HG02938 (cell line): ENCODE data around the gene TUBB8B.
"Not testable (repeated sequence)": the region's sequence is repeated elsewhere in the genome, so short reads cannot be mapped to it uniquely, and the experiment has no call there.

ENCODE experiments used
- ATAC-seq: cut with Tn5 transposase; IDR thresholded peaks from one replicate; pipeline ENCODE4 v1.9.1; 2021; ENCODE audit warnings: mild to moderate bottlenecking, moderate library complexity; ENCODE audit not compliant: unreplicated experiment

Gene TUBB8B

DNA sequence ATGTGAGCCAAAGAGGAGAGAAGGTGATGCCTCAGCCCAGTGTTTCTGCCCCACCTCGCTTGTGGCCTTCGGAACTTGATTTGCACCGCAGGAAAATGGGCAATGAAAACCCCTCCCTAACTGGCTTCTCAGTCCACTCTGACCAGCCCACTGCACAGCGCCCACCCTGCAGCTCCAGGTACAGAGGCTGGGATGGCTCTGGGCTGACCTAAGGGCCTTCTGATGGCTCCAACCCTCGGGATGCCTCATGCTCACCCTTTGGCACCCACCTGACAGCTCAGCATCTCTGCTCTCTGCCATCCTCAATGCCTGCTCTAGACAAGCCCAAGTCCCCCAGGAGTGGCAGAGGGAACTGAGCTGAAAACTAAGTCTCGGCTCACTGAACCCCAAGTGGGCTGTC is 36.2 kb downstream of the TUBB8B start:
- not testable (repeated sequence) for ATAC-seq

DNA sequence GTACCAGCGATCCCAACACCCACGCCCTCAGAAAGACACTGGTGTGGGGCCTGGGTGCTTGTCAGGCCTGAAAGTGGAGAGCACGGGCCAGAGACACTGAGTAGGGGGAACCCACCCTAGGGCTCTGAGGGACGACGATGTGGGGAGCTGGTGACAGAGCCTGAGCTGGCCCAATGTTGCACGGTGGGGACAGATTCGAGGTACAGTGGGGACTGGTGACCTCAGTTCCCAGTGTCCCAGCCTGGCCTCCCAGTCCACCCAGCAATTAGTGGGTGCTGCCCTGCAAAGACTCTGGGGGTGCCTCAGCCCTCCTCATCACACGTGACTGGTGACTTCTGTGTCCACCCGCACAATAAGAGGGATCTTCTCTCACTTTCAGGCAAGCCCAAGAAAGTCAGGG is 36.6 kb downstream of the TUBB8B start:
- not testable (repeated sequence) for ATAC-seq

- not testable (repeated sequence) for ATAC-seq
Observed at GRCh38 chr18:11383-12274, 37.8 kb downstream of the TUBB8B start.

DNA sequence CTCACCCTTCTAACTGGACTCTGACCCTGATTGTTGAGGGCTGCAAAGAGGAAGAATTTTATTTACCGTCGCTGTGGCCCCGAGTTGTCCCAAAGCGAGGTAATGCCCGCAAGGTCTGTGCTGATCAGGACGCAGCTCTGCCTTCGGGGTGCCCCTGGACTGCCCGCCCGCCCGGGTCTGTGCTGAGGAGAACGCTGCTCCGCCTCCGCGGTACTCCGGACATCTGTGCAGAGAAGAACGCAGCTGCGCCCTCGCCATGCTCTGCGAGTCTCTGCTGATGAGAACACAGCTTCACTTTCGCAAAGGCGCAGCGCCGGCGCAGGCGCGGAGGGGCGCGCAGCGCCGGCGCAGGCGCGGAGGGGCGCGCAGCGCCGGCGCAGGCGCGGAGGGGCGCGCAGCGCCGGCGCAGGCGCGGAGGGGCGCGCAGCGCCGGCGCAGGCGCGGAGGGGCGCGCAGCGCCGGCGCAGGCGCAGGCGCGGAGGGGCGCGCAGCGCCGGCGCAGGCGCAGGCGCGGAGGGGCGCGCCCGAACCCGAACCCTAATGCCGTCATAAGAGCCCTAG is 38.7 kb downstream of the TUBB8B start:
- not testable (repeated sequence) for ATAC-seq

DNA sequence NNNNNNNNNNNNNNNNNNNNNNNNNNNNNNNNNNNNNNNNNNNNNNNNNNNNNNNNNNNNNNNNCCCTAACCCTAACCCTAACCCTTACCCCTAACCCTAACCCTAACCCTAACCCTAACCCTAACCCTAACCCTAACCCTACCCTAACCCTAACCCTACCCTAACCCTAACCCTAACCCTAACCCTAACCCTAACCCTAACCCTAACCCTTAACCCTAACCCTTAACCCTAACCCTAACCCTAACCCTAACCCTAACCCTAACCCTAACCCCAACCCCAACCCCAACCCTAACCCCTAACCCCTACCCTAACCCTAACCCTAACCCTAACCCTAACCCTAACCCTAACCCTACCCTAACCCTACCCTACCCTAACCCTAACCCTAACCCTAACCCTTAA is 39.5 kb downstream of the TUBB8B start:
- ATAC-seq: not testable (repeated sequence)
